Measurements from ENCODE around the gene PADI3. TPM values are rescaled to one million over a fixed set of nuclear protein-coding genes. Genes with fewer than 3 reads are reported as not detected.

The PADI3 gene
- total and polyA plus RNA-seq, 2 of the 8 experiments (the other 6 are each of a cell fraction or from before 2014, with no cell fraction given): 0.37 to 0.94 TPM

- TF ChIP-seq CHD7 (IDR thresholded peaks at IDR 0.05; ENCODE audit: insufficient replicate concordance, low read length) (no peak), NRF1 (IDR thresholded peaks at IDR 0.05; ENCODE audit: low read depth, low read length) (no peak), NANOG (IDR thresholded peaks at IDR 0.05; ENCODE audit: insufficient read depth, low read depth, low read length, poor library complexity, severe bottlenecking) (no peak), KDM1A (IDR thresholded peaks at IDR 0.05; ENCODE audit: borderline replicate concordance, low read length) (no peak), TCF12 (IDR thresholded peaks at IDR 0.05; ENCODE audit: low read depth, low read length) (no peak), EGR1 (IDR thresholded peaks at IDR 0.05; ENCODE audit: borderline replicate concordance, low read depth, low read length) (peak; percentile 68; the same call in 1 of the 2 replicates), PHF8 (conservative IDR thresholded peaks at IDR 0.05; ENCODE audit: low read depth, low read length) (no peak), POU5F1 (IDR thresholded peaks at IDR 0.05; ENCODE audit: low read depth, low read length) (no peak), SIX5 (IDR thresholded peaks at IDR 0.05; ENCODE audit: low read depth, low read length) (no peak), JUN (IDR thresholded peaks at IDR 0.05; ENCODE audit: low read depth, low read length) (no peak), KDM4A (IDR thresholded peaks at IDR 0.05; ENCODE audit: low read depth, low read length, severe bottlenecking) (no peak), RAD21 (IDR thresholded peaks at IDR 0.05 in 1 of 2, conservative IDR thresholded peaks at IDR 0.05 in 1 of 2; ENCODE audit: low read depth in 2 of 2, low read length in 2 of 2) (peak; percentile 7 to 15; a peak in 1 of 4 replicates)
Observed at GRCh38 chr1:17239420-17239819, 9.5 kb upstream of the PADI3 start (continued).

Measured in H1 (cell line).